Kidney (tissue), 14 donors: ENCODE results near the gene ZIC5. TPM values are rescaled to one million over a fixed set of nuclear protein-coding genes. Genes with fewer than 3 reads are reported as not detected.

ENCODE experiments used
- DNase-seq, 5 donors: peaks; one replicate each; pipeline ENCODE4 v3.0.0-alpha.2; 2013 to 2020
- FAIRE-seq: peaks from 2 replicates; lab custom pipeline; 2012; peaks lifted over from hg19 to GRCh38; lab: Jason Lieb, UNC
- H3K27ac ChIP-seq, 2 donors: one replicate each; pipeline ENCODE4 v1.7.0; 2013; ENCODE audit warnings: low read depth in 2 of 2, low read length in 2 of 2, inconsistent platforms in 1 of 2
- H3K27me3 ChIP-seq: one replicate; pipeline ENCODE4 v1.7.1; 2013; ENCODE audit warnings: low read length, inconsistent platforms; ENCODE audit not compliant: control insufficient read depth, insufficient read depth
- H3K36me3 ChIP-seq, 3 donors: one replicate each; pipeline versions ENCODE4 v1.7.0 to v1.7.1; 2013; ENCODE audit warnings: low read length in 3 of 3, control low read depth in 1 of 3, inconsistent platforms in 1 of 3; ENCODE audit not compliant: insufficient read depth in 3 of 3, control insufficient read depth in 2 of 3
- H3K4me1 ChIP-seq, 3 donors: one replicate each; pipeline versions ENCODE4 v1.7.0 to v1.7.1; 2013; ENCODE audit warnings: low read length in 3 of 3, inconsistent platforms in 1 of 3, low read depth in 1 of 3; ENCODE audit not compliant: control insufficient read depth in 2 of 3, insufficient read depth in 2 of 3
- H3K4me3 ChIP-seq, 3 donors: one replicate each; pipeline versions ENCODE4 v1.7.0 to v1.8.1; 2013; ENCODE audit warnings: low read length in 3 of 3, control low read depth in 1 of 3, inconsistent platforms in 1 of 3
- H3K9ac ChIP-seq, 3 donors: one replicate each; pipeline versions ENCODE4 v1.7.0 to v1.7.1; 2013; ENCODE audit warnings: low read length in 3 of 3, control low read depth in 1 of 3, inconsistent platforms in 1 of 3
- H3K9me3 ChIP-seq, 3 donors: one replicate each; pipeline versions ENCODE4 v1.7.0 to v1.7.1; 2013; ENCODE audit warnings: low read length in 3 of 3, control low read depth in 1 of 3, inconsistent platforms in 1 of 3; ENCODE audit not compliant: control insufficient read depth in 2 of 3, insufficient read depth in 1 of 3
- intact Hi-C: fragments of 100-400 bp; cut with DNase I; formaldehyde crosslinking; loops from one replicate; pipeline ENCODE4 v1.11.1; 2022
- polyA plus RNA-seq: library from polyadenylated mRNA; stranded (reverse); fragments of 350-450 nt; fragmentation: Illumina TruSeq; extraction: RNeasy Lipid Tissue Mini Kit (QIAGEN cat#74804); gene quantifications from one replicate; pipeline ENCODE4 v1.2.3, GENCODE V29; 2014; ENCODE audit warnings: low read depth, low replicate concordance; ENCODE audit not compliant: insufficient read depth
- total RNA-seq: library from RNA; stranded (reverse); fragmentation: NEBNext Ultra II Directional; extraction: Animal tissue kit (Norgen Biotek cat#: 25700); gene quantifications from one replicate; pipeline ENCODE4 v1.2.1, GENCODE V29; 2021
- TF ChIP-seq, protein P1 (sequence below): IDR thresholded peaks from 3 replicates; pipeline ENCODE4 v1.5.1; 2012; ENCODE audit warnings: mild to moderate bottlenecking, moderate library complexity, borderline replicate concordance; ENCODE audit not compliant: insufficient read depth; ENCODE audit errors: extremely low read depth
- donor health status: control.
- donor health status: control.
- donor health status: control.
- donor health status: control.
- donor health status: control.
- donor health status: DM: yes; HTN: yes; CAD: no.
- donor health status: Normal renal cell carcinoma (clear cell type).

ZIC5 gene
- total and polyA plus RNA-seq, 2 donors from 2014 or later, result not detected

DNA sequence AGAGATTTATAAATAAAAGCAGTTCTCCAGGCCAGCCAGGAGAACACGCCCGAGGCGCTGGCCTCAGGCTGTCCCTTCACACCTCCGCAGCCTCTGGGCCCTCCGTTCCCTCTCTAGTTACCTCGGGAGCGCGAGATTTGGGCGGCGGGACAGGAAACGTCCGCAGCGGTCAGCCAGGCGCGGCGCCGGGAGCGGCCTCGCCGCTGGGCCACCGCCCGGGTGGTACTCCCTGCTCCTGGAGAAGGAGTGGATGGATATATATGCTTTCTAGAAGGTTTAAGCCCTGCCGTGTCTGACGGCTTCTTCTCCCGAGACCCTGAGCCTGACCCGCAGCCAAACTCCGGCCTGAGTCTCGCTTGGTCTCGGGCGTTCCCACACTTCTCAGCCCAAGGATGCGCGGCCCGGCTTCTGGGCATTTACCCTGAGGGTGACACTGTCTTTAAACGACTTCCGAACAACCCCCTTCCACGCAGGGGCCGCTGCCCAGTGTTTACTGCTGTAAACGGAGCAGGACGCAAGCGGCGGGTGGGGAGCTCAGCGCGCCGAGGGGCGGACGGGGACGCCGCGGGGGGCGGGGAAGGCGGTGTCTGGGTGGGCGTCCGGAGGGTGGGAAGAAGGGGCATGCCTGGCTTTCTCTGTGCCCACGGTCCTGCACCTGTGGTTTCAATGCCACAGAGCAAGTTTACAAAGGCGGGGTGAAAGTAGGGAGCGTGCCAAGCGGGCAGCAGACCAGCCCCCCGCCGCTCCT lies 8.1 kb upstream of the ZIC5 start:
- H3K4me1 ChIP-seq, result peaks cover 0 to 10% (median 0%) of the 10 kb centered on the region in 3 donors
- TF ChIP-seq, protein P1, sequence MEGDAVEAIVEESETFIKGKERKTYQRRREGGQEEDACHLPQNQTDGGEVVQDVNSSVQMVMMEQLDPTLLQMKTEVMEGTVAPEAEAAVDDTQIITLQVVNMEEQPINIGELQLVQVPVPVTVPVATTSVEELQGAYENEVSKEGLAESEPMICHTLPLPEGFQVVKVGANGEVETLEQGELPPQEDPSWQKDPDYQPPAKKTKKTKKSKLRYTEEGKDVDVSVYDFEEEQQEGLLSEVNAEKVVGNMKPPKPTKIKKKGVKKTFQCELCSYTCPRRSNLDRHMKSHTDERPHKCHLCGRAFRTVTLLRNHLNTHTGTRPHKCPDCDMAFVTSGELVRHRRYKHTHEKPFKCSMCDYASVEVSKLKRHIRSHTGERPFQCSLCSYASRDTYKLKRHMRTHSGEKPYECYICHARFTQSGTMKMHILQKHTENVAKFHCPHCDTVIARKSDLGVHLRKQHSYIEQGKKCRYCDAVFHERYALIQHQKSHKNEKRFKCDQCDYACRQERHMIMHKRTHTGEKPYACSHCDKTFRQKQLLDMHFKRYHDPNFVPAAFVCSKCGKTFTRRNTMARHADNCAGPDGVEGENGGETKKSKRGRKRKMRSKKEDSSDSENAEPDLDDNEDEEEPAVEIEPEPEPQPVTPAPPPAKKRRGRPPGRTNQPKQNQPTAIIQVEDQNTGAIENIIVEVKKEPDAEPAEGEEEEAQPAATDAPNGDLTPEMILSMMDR, result no peak
- FAIRE-seq, result no peak
- H3K27me3 ChIP-seq, result peaks cover 64% of the 10 kb centered on the region
- intact Hi-C loops, result no loop called here
- peak; percentile 42 to 70 (median 44) for DNase-seq
- peaks cover 0 to 2% (median 0%) of the 10 kb centered on the region in 3 donors for H3K9me3 ChIP-seq
- H3K4me3 ChIP-seq, result no peak overlapping the region
- H3K27ac ChIP-seq, result no peak overlapping the region
- H3K36me3 ChIP-seq, result no peaks in the 10 kb centered on the region
- no peak overlapping the region for H3K9ac ChIP-seq

DNA sequence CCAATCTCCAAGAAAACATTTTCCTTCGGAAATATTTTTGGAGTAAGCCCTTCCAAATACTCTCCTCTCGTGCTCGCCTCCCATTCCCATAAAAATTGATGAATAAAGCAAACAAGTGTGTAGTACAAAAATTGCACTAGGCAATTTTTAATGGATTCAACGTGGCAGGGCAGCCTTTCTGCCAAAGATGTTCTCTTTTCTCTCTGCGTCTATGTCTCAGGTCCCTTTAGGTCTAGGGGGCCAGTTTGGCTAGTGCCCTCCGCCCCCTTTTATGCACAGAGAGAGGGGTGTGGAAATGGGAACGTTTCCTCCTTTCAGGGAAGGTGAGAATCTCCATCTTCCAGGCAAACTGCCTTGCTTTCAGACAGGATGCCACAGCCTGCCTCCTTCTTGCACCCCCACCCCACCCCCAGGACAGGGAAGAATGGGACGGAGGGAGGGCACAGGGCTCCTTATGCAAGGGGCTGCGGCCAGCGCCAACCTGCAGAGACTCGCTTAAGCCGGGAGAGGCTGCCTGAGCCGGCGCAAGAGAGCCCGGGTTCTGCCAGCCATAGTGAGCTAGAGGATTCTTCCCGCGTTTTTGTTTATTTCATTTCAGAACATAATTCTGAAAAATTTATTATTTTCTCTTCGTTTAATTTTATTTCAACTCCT lies 7.4 kb upstream of the ZIC5 start:
- H3K9ac ChIP-seq, result no peak overlapping the region
- FAIRE-seq, result no peak
- H3K27ac ChIP-seq, result no peak overlapping the region
- intact Hi-C loops, result no loop called here
- H3K36me3 ChIP-seq, result no peaks in the 10 kb centered on the region
- no peak overlapping the region for H3K4me3 ChIP-seq
- peak in 2 of 5 donors; percentile 28 to 49 for DNase-seq
- H3K4me1 ChIP-seq, result peaks cover 0 to 10% (median 0%) of the 10 kb centered on the region in 3 donors
- peaks cover 0 to 2% (median 0%) of the 10 kb centered on the region in 3 donors for H3K9me3 ChIP-seq
- TF ChIP-seq, protein P1, result no peak
- H3K27me3 ChIP-seq, result peaks cover 64% of the 10 kb centered on the region

DNA sequence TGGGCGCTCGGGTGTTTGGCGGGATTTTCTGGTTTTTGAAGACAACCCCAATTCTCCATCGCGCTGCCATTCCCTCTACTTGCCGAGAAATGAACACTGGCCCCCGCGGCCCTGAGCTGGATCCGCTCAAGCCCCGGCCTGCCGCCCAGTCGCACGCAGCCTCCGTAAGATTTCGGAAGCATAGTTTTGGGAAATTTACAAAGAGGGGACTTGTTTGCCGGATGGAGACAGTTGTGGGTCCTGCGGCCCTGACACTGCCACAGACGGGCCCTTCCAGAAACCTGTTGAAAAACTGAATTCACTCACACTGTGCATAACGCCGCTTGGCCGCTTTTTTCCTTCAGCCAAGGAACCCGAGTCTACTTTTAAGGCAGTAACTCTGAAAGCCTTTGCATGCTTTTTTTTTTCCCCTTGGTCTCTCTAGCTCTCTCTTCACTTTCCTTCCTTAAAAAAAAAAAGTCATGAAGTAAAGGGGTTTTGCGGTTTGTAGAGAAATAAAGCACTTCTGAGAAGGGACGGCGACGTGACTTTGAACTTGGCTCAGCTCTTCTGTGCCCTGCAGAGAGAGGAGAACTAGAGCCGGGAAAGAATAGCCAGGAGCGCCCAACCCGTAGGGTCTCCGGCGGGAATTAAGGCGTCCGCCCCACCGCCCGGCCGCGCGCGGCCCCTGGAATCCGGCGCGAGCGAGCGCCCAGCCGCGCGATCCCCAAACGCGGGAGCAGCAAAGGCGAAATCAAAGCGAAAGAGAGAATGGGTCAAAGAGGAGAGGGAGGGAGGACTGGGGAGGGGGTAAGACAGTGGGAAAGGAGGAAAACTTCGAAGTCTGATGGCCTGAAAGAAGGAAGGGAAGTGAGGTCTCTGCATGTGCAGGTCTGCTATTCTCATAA lies 6.6 kb upstream of the ZIC5 start:
- no peak overlapping the region for H3K4me3 ChIP-seq
- no peak overlapping the region for H3K9ac ChIP-seq
- H3K9me3 ChIP-seq, result no peaks in the 10 kb centered on the region
- DNase-seq (peak in 3 of 5 donors; percentile 21 to 35 (median 33)), FAIRE-seq (no peak)
- peaks cover 0 to 10% (median 0%) of the 10 kb centered on the region in 3 donors for H3K4me1 ChIP-seq
- H3K27me3 ChIP-seq, result peaks cover 64% of the 10 kb centered on the region
- TF ChIP-seq, protein P1, result no peak
- H3K27ac ChIP-seq, result no peak overlapping the region
- intact Hi-C loops, result no loop called here
- H3K36me3 ChIP-seq, result no peaks in the 10 kb centered on the region
